Central memory CD4-positive, alpha-beta T cell (primary cell): ENCODE data around the gene HOXD12.

Source experiments
- DNase-seq: peaks from one replicate; pipeline ENCODE4 v3.0.0; 2022

HOXD12 gene

GRCh38 chr2:176107731-176108181, 8.2 kb downstream of the HOXD12 start:
- DNase-seq, result no peak

GRCh38 chr2:176109192-176109901, 9.8 kb downstream of the HOXD12 start:
- no peak for DNase-seq

GRCh38 chr2:176109946-176110345, 10.4 kb downstream of the HOXD12 start:
- DNase-seq, result no peak

- DNase-seq, result no peak
These were observed 11.1 kb downstream of the HOXD12 start for GRCh38 chr2:176110415-176111308.

GRCh38 chr2:176111309-176111663, 11.7 kb downstream of the HOXD12 start:
- no peak for DNase-seq

- no peak for DNase-seq
These were observed 12.3 kb downstream of the HOXD12 start for GRCh38 chr2:176111846-176112374.

DNA sequence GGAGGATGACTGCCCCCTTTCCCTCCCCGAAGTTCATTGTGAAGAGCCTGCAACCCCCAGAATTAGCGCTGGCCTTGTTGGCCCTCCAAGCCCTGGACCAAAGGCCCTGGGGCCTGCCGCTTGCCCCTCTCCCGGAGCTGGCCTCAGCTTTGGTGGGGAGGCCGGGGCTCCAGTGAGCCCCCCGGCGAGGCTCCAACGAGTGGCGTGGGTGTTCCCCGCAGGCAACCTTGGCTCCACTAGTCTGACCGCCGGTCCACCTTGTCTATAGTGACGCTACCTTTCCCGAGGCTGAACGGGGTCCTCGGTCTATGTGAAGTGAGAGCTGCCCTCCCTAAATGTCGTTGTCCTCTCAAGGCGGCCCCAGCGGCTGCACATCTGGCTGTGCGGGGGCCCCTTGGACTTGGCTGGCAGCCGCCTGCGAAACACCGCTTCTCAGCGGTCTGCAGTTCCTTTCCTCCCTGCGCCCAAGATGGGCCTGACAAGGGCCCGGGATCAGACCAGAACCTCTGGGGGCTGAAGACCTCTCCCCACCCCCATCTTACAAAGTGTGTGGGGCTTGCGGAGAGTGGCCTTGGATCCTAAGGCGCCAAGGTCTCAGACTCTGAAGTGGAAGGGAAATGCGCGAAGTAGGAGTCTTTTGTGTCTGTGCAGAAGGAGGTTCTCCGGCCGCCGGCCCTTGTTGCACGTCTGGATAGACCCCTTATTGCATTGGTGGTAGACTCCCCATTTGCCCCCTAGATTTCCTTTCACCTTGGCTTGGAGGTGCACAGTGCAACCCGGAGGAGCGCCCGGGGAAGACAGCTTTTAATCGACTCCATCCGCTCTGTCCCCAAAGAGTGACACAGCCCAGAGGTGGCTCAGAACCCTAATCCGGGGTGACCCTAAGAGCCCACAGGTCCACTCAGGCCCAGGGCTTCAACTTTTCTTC, 13.0 kb downstream of the HOXD12 start:
- DNase-seq, result no peak

DNA sequence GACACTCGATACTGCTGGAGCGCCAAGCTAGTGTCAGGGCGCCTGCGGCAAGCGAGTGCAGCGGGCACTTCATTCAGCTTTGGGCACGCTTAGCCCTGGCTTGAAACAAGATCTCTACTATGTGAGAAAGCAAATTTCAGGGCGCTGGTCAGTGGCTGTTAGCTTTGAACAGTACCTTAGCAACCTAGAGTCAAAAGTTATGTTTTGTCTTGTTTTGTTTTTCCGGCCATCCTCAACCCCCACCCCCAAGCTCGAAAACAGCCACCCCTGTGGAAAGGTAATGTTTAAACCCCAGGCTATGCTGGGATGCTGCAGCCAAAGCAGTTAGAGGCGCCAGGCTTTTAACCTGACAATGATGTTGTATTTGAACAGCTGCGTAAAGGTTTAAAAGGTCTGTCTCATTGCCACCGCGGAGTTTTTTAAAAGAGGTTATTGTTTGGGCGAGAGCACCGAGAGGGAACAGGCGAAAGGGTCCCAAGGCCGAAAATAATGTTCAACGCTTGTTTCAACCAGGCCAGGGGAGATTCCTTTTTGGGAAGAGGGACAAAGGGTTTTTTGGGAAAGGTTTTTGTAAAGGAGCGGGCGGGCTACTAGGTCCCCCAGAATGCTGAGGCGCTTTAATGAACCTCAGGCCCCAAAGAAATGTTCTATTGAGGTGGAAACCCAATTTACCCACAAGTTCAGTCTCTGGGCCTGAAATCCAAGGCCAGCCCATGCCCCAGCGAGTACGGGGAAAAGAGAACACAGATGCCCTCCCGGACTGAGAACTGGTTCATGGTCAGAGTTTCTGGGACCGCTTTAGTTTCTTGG, 14.7 kb downstream of the HOXD12 start:
- DNase-seq, result no peak

- no peak for DNase-seq
These were observed 15.5 kb downstream of the HOXD12 start for GRCh38 chr2:176114930-176115625.

- no peak for DNase-seq
These were observed 16.6 kb downstream of the HOXD12 start, which contains the start of gene HOXD10 for GRCh38 chr2:176115883-176116813. Gene HOXD10 (plus strand): TSS chr2:176116778. CDS start chr2:176116834, 56 bp downstream.

DNA sequence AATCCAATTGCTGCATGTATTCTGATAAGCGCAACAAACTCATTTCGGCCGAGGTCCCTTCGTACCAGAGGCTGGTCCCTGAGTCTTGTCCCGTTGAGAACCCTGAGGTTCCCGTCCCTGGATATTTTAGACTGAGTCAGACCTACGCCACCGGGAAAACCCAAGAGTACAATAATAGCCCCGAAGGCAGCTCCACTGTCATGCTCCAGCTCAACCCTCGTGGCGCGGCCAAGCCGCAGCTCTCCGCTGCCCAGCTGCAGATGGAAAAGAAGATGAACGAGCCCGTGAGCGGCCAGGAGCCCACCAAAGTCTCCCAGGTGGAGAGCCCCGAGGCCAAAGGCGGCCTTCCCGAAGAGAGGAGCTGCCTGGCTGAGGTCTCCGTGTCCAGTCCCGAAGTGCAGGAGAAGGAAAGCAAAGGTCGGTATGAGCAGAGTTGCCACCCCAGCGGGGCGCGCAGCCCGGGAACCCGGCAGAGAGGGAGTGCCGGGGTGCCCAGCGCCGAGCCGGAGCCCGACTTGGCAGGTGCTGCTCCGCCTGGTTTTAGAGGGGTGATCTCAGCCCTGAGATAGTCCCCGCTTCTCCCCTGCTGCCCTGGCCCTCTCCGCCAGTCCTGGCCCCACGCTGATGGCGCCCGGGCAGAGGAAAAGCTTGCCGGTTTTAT, 17.7 kb downstream of the HOXD12 start:
- no peak for DNase-seq

DNA sequence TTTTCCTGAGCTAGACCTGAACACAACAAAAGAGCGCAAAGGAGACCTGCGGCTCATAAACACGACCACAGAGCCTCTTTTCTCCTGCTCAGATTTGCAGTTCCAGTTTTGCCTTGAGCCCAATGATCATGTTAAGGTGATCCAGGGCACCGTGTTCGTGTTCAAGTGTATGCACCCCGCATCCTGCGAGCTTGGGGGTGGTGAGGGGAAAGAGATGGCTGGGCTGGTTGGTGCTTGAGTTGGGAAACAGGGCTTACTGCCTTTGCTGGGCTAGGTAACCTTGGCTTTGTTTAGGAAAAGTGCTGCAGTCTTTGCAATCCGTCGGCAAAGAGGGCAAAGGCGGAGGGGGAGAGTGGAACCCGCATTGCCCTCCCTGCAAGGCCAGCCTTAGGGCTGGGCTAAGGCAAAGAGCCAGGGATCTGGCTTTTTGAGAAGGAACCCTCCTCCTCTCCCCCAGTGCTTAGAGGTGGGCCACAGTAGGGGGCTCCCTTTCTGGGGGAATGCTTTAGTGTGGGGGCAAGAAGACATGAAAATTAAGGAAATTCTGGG, 18.3 kb downstream of the HOXD12 start:
- DNase-seq, result no peak

DNA sequence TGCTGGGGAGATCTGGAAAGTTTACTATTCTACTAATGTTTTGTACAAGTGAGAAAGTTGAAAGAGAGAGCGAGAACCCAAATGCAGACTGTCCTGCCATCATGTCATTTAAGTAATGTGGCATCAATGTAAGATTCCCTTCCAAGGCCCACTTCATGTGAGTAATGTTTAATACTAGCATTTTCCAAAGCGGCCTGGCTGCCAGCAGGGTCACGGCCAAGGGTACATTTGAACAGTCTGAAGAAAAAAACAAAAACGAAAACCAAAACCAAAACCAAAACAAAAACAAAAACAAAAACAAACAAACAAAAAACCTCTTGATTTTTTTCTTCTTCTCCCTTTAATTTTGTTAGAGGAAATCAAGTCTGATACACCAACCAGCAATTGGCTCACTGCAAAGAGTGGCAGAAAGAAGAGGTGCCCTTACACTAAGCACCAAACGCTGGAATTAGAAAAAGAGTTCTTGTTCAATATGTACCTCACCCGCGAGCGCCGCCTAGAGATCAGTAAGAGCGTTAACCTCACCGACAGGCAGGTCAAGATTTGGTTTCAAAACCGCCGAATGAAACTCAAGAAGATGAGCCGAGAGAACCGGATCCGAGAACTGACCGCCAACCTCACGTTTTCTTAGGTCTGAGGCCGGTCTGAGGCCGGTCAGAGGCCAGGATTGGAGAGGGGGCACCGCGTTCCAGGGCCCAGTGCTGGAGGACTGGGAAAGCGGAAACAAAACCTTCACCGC, 19.2 kb downstream of the HOXD12 start:
- DNase-seq, result no peak

GRCh38 chr2:176120364-176121189, 21.0 kb downstream of the HOXD12 start:
- no peak for DNase-seq

DNA sequence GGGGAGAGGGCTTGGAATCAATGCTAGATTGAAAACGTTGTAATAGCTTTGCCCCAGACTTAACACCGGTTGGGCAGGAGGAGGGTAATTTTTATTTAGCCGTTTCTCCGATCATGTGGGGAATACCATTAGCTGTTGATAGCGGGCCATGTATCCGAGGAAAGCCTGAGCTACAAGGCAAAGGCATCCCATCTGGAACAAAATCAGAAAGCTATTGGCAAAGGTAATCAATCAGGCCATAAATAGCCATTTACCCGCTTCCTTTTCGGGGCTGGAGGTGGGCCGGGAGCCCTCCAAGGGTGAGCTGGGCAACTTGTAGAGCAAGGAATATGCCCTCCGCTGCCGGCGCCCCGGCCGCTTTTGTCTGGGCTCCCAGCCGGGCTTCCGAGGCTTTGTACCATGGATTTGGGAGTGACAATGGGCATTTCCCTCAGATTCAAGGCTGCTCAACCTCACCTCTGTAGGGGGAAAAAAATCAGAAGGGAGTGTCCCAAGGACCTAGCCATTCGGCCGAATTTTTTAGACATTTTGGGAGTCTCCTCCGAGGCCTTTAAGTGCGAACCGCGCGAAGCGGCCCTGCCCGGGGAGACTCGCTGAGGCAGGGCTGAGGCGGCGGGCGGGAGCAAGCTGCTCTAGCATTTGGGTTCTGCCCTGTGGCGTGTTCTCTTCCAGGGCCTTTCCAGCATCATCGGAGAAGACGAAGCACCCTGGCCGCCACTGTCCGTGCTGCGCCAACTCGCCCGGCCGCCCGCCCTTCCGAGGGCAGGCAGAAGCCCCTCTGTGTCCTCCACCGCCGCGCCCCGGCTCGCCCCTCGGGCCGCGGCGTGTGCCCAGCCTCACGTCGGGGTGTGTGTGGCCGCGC, 21.8 kb downstream of the HOXD12 start:
- DNase-seq, result no peak

- DNase-seq, result no peak
These were observed 22.6 kb downstream of the HOXD12 start for GRCh38 chr2:176122052-176122682.
